ENCODE measurements around the gene STK32C. TPM values are rescaled to one million over a fixed set of nuclear protein-coding genes. Genes with fewer than 3 reads are reported as not detected.

The STK32C gene
- total and polyA plus RNA-seq, 7 donors, result 3.6 to 11.7 (median 6.6) TPM

DNA sequence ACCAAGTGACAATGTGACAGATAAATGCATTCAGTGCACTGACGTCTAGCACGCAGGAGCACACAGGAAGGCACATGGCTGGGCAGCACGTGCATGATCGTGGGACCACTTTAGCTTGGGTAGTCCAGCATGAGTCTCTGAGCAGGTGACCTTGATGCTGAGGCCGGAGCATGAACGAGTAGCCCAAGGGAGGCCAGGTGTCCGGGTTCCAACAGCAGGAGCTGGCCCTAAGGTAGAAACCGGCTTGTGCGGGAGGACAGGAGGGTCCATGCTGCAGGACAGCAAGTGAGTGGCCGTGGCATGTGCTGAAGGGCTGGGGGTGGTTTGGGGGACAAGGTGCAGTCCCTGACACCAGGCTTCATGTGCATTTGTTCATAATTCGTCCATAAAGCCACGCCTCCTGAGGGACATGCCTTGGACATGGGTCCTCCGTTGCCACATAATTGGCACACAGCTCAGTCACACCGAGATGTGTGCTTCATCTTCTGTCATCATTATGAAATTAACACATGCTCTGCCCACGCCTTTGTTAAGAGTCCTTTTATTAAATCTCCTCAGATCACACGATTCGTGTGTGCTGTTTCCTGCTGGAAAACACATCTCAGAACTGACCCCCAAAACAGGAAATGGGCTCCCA is 3.1 kb upstream of the STK32C start:
- Histone ChIP-seq H3K9me3 (no peaks in the 10 kb centered on the region), H3K36me3 (ENCODE audit: insufficient read depth in 1 of 2, low read depth in 1 of 2) (no peaks in the 10 kb centered on the region), H3K27me3 (ENCODE audit: insufficient read depth in 3 of 3, low read length in 2 of 3) (peaks cover 0 to 17% (median 0%) of the 10 kb centered on the region in 3 donors), H3K27ac (no peak overlapping the region), H3K4me1 (peaks cover 11% of the 10 kb centered on the region), H3K4me3 (no peak overlapping the region)
- DNase-seq (no peak), ATAC-seq (no peak)
- no peak for TF ChIP-seq CTCF (IDR thresholded peaks at IDR 0.05)
- WGBS, 3 donors, result 69 to 74% (median 70%) methylated on average over 17 of the region's 17 CpGs
- intact Hi-C loops (cut with DNase I), result no loop called here

- 80 to 87% (median 83%) methylated on average over 7 of the region's 7 CpGs for WGBS, 3 donors
- H3K4me1 ChIP-seq, result peaks cover 11% of the 10 kb centered on the region
- H3K36me3 ChIP-seq (ENCODE audit: insufficient read depth in 1 of 2, low read depth in 1 of 2), result no peaks in the 10 kb centered on the region
- DNase-seq (no peak), ATAC-seq (no peak)
- no peaks in the 10 kb centered on the region for H3K9me3 ChIP-seq
- no peak for TF ChIP-seq CTCF (IDR thresholded peaks at IDR 0.05)
- H3K4me3 ChIP-seq, result no peak overlapping the region
- intact Hi-C loops (cut with DNase I), result loop anchor here in 1 of 2 donors (5.0 kb wide), 1 partner anchor 42 kb away; no protein-coding TSS in a partner anchor
- H3K27ac ChIP-seq, result no peak overlapping the region
- peaks cover 0 to 18% (median 0%) of the 10 kb centered on the region in 3 donors for H3K27me3 ChIP-seq (ENCODE audit: insufficient read depth in 3 of 3, low read length in 2 of 3)
Measured at GRCh38 chr10:132309879-132310591, 2.3 kb upstream of the STK32C start.

GRCh38 chr10:132309471-132309865 is 1.7 kb upstream of the STK32C start:
- Histone ChIP-seq H3K4me1 (peaks cover 11% of the 10 kb centered on the region), H3K9me3 (no peaks in the 10 kb centered on the region), H3K27ac (no peak overlapping the region), H3K4me3 (no peak overlapping the region), H3K27me3 (ENCODE audit: insufficient read depth in 3 of 3, low read length in 2 of 3) (peaks cover 0 to 24% (median 0%) of the 10 kb centered on the region in 3 donors), H3K36me3 (ENCODE audit: insufficient read depth in 1 of 2, low read depth in 1 of 2) (no peaks in the 10 kb centered on the region)
- no peak for TF ChIP-seq CTCF (IDR thresholded peaks at IDR 0.05)
- no peak for DNase-seq
- no peak for ATAC-seq
- intact Hi-C loops (cut with DNase I), result loop anchor here in 1 of 2 donors (5.0 kb wide), 1 partner anchor 43 kb away; no protein-coding TSS in a partner anchor
- 73 to 79% (median 76%) methylated on average over 12 of the region's 12 CpGs for WGBS, 3 donors

GRCh38 chr10:132308587-132309470 is 1.1 kb upstream of the STK32C start:
- H3K4me3 ChIP-seq, result peak overlapping the region; percentile 82
- intact Hi-C loops (cut with DNase I), result loop anchor here in 1 of 2 donors (5.0 kb wide), 1 partner anchor 43 kb away; no protein-coding TSS in a partner anchor
- no peaks in the 10 kb centered on the region for H3K36me3 ChIP-seq (ENCODE audit: insufficient read depth in 1 of 2, low read depth in 1 of 2)
- H3K27me3 ChIP-seq (ENCODE audit: insufficient read depth in 3 of 3, low read length in 2 of 3), result peaks cover 0 to 24% (median 0%) of the 10 kb centered on the region in 3 donors
- H3K4me1 ChIP-seq, result peaks cover 11% of the 10 kb centered on the region
- TF ChIP-seq CTCF (IDR thresholded peaks at IDR 0.05), result no peak
- 12 to 23% (median 17%) methylated on average over 41 to 61 of the region's 61 CpGs for WGBS, 3 donors
- peak; percentile 7 to 18 (median 14) for ATAC-seq
- peak overlapping the region; percentile 68 for H3K27ac ChIP-seq
- H3K9me3 ChIP-seq, result no peaks in the 10 kb centered on the region
- no peak for DNase-seq
